ENCODE data around the gene SRRT. TPM values are rescaled to one million over a fixed set of nuclear protein-coding genes. Genes with fewer than 3 reads are reported as not detected.

SRRT gene
- total RNA-seq, 4 donors from 2014 or later: 35.0 to 47.3 (median 39.8) TPM

DNA sequence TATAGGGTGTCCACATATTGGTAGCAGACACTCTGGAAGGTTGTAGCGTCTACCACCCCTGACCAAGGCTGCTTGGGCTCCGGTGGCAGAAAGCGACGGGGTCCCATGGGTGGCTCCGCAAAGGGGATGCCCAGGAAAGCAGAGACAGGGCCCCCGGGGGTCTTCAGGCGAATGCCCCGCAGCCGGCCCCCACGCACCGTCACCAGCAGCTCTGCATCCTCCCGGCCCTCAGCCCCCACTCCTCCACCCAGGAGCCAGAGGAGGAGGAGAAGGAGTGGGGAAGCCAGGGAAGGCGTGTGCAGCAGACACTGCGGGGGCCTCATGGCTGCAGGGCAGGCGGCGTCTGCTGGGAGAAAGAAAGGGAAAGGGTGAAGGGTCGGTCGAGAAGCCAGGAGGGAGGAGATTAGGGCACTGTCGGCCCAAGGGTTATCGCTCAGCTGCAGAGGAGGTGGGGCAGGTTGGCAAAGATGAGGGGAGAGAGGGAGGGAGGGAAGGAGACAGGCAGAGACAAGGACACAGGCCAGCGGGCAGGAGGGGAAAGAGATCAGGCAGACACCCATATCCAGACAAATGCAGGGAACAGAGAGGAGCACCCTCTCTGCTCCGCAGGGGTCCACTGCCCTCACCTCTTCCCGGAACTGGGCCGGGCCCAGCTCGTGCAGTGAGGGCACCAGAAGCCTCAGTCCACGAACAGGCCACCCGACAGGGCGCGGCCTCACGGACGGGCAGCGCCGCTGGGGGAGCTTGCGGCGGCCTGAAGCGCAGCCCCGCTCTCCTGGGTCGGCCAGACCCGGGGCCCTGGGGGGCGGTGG, 19.2 kb downstream of the SRRT start:
- in situ Hi-C loops (cut with MboI; ENCODE audit: low sequenced_read_pairs in 4 of 4): loop anchor here in 1 of 4 donors (5.0 kb wide), 1 partner anchor 163 kb away; no protein-coding TSS in a partner anchor
- Histone ChIP-seq H3K36me3 (no peaks in the 10 kb centered on the region), H3K4me3 (peak overlapping the region; percentile 67 to 90 (median 81)), H3K27me3 (peaks cover 0 to 6% (median 0%) of the 10 kb centered on the region in 3 donors), H3K4me1 (peaks cover 18 to 49% of the 10 kb centered on the region in 2 donors), H3K27ac (peak overlapping the region; percentile 82 to 95 (median 91)), H3K9me3 (no peaks in the 10 kb centered on the region)
- DNase-seq: peak in 1 of 2 donors; percentile 27
- intact Hi-C loops (cut with DNase I; ENCODE audit: low total_unique reads): loop anchor here (2.0 to 10.0 kb wide), 2 partner anchors 191 to 351 kb away; partner anchors contain the start of genes FIS1 and TRIM56
- no peak for ATAC-seq
- TF ChIP-seq POLR2A (IDR thresholded peaks at IDR 0.05): no peak
- TF ChIP-seq, protein P1, sequence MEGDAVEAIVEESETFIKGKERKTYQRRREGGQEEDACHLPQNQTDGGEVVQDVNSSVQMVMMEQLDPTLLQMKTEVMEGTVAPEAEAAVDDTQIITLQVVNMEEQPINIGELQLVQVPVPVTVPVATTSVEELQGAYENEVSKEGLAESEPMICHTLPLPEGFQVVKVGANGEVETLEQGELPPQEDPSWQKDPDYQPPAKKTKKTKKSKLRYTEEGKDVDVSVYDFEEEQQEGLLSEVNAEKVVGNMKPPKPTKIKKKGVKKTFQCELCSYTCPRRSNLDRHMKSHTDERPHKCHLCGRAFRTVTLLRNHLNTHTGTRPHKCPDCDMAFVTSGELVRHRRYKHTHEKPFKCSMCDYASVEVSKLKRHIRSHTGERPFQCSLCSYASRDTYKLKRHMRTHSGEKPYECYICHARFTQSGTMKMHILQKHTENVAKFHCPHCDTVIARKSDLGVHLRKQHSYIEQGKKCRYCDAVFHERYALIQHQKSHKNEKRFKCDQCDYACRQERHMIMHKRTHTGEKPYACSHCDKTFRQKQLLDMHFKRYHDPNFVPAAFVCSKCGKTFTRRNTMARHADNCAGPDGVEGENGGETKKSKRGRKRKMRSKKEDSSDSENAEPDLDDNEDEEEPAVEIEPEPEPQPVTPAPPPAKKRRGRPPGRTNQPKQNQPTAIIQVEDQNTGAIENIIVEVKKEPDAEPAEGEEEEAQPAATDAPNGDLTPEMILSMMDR (IDR thresholded peaks at IDR 0.05 in 4 of 5, conservative IDR thresholded peaks at IDR 0.05 in 1 of 5): no peak

DNA sequence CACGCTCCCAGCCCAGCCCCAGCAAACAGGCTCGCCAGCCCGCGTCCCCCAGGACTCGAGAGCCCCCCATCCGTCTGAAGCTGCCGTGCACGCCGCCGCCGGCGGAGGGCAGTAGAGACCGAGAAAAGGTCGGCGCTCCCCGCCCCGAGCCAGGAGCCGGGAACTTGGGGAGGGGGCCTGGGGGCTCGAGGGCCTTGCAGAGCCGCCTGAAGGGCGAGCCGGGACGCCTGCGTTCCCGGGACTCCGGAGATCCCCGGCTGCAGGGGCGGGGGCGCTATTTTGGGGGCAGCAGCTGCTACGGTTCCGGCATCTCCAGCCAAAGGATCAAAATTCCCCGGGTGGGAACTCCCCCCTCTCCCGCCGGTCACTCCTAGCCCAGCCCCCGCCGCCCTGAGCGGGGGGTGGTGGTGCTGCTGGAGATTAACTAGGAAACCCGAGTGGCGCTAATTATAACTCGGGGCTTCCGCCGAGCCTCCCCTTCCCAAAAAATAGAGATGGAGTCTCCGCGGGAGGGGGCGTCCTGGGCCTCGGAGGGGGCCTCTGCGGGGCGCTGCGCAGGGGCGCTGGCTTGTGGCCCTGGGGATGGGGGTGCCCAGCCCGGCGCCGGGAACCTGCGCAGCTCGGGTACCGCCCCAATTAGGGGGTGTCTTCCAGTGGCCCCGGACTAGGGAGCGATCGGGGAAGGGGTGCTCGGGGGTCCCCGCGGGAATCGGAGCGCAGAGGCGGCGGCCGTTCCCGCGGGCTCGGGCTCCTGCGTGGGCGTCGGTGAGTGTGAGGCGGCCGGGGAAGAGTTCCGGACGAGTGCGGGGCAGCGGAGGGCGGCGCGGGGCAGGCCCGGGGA, 20.2 kb downstream of the SRRT start:
- no peaks in the 10 kb centered on the region for H3K9me3 ChIP-seq
- DNase-seq (peak in 1 of 2 donors; percentile 64), ATAC-seq (peak; percentile 37 to 38)
- peak overlapping the region; percentile 67 to 90 (median 81) for H3K4me3 ChIP-seq
- intact Hi-C loops (cut with DNase I; ENCODE audit: low total_unique reads): loop anchor here (1.0 to 10.0 kb wide), 4 partner anchors 18 to 350 kb away; partner anchors contain the start of genes FIS1, POP7 and TRIM56
- TF ChIP-seq, protein P1 (IDR thresholded peaks at IDR 0.05 in 4 of 5, conservative IDR thresholded peaks at IDR 0.05 in 1 of 5): peak; percentile 68 to 91 (median 85)
- peak; percentile 29 to 37 for TF ChIP-seq POLR2A (IDR thresholded peaks at IDR 0.05)
- no peaks in the 10 kb centered on the region for H3K36me3 ChIP-seq
- H3K27me3 ChIP-seq: peaks cover 0 to 6% (median 0%) of the 10 kb centered on the region in 3 donors
- H3K27ac ChIP-seq: peak overlapping the region; percentile 82 to 95 (median 91)
- in situ Hi-C loops (cut with MboI; ENCODE audit: low sequenced_read_pairs in 4 of 4): loop anchor here in 2 of 4 donors (5.0 kb wide), 1 partner anchor 162 kb away; no protein-coding TSS in a partner anchor
- H3K4me1 ChIP-seq: peaks cover 18 to 46% of the 10 kb centered on the region in 2 donors

DNA sequence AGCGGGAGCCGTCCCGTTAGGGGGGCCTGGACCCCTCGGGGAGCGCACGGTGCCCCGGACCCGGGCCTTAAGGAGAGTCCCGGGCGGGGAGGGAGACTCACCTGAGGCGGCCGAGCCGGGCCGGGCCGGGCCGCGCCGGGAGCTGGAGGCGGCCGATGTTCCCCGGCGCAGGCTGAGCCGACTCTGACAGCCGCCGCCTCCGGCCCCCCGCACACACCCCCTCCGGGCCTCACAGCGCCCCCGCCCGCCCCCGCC, 20.7 kb downstream of the SRRT start, which contains the start of gene ACHE:
Gene ACHE, minus strand, starts transcription at position 188 of the 255 bp plus-strand sequence. CDS start 1,656 bp downstream, outside the sequence.
- in situ Hi-C loops (cut with MboI; ENCODE audit: low sequenced_read_pairs in 4 of 4) (loop anchor here in 1 of 4 donors (5.0 kb wide), 1 partner anchor 162 kb away; no protein-coding TSS in a partner anchor), intact Hi-C loops (cut with DNase I; ENCODE audit: low total_unique reads) (loop anchor here (1.0 to 10.0 kb wide), 4 partner anchors 18 to 349 kb away; partner anchors contain the start of genes FIS1, POP7 and TRIM56)
- DNase-seq (no peak), ATAC-seq (peak; percentile 15 to 16)
- no peaks in the 10 kb centered on the region for H3K36me3 ChIP-seq
- peaks cover 0 to 6% (median 0%) of the 10 kb centered on the region in 3 donors for H3K27me3 ChIP-seq
- peaks cover 18 to 41% of the 10 kb centered on the region in 2 donors for H3K4me1 ChIP-seq
- no peaks in the 10 kb centered on the region for H3K9me3 ChIP-seq
- H3K27ac ChIP-seq: peak within 1 kb of the TSS; percentile 82 to 95 (median 91)
- peak within 1 kb of the TSS; percentile 67 to 90 (median 81) for H3K4me3 ChIP-seq
- peak; percentile 18 to 31 for TF ChIP-seq POLR2A (IDR thresholded peaks at IDR 0.05)
- TF ChIP-seq, protein P1 (IDR thresholded peaks at IDR 0.05 in 4 of 5, conservative IDR thresholded peaks at IDR 0.05 in 1 of 5): no peak

All from gastrocnemius medialis (tissue), 4 donors.